ENCODE results near the gene ZBTB20.

The ZBTB20 gene

GRCh38 chr3:114659109-114660061 lies 487.7 kb downstream of the ZBTB20 start:
- no peak for DNase-seq

- DNase-seq = no peak
Observed at GRCh38 chr3:114651555-114651954, 495.5 kb downstream of the ZBTB20 start.

- no peak for DNase-seq
Observed at GRCh38 chr3:114650808-114651207, 496.3 kb downstream of the ZBTB20 start.

GRCh38 chr3:114649331-114649730 lies 497.8 kb downstream of the ZBTB20 start:
- no peak for DNase-seq

- DNase-seq = no peak
Observed at GRCh38 chr3:114646526-114646925, 500.6 kb downstream of the ZBTB20 start.

GRCh38 chr3:114645392-114645791 lies 501.7 kb downstream of the ZBTB20 start:
- no peak for DNase-seq

GRCh38 chr3:114644367-114644766 lies 502.7 kb downstream of the ZBTB20 start:
- no peak for DNase-seq

- no peak for DNase-seq
Observed at GRCh38 chr3:114642951-114643741, 503.9 kb downstream of the ZBTB20 start.

- DNase-seq = no peak
Observed at GRCh38 chr3:114640126-114640525, 507.0 kb downstream of the ZBTB20 start.

GRCh38 chr3:114639171-114639570 lies 507.9 kb downstream of the ZBTB20 start:
- no peak for DNase-seq

- no peak for DNase-seq
Observed at GRCh38 chr3:114635878-114636277, 511.2 kb downstream of the ZBTB20 start.

GRCh38 chr3:114634635-114635034 lies 512.5 kb downstream of the ZBTB20 start:
- DNase-seq = no peak

GRCh38 chr3:114632757-114633424 lies 514.2 kb downstream of the ZBTB20 start:
- DNase-seq = peak; percentile 49

- no peak for DNase-seq
Observed at GRCh38 chr3:114627770-114628169, 519.3 kb downstream of the ZBTB20 start.

GRCh38 chr3:114626751-114627150 lies 520.3 kb downstream of the ZBTB20 start:
- DNase-seq = no peak

- DNase-seq = peak; percentile 8
Observed at GRCh38 chr3:114624571-114625181, 522.4 kb downstream of the ZBTB20 start.

- DNase-seq = no peak
Observed at GRCh38 chr3:114624047-114624445, 523.0 kb downstream of the ZBTB20 start.

- DNase-seq = no peak
Observed at GRCh38 chr3:114623420-114624046, 523.6 kb downstream of the ZBTB20 start.

GRCh38 chr3:114622001-114622400 lies 525.1 kb downstream of the ZBTB20 start:
- no peak for DNase-seq

- no peak for DNase-seq
Observed at GRCh38 chr3:114619771-114620170, 527.3 kb downstream of the ZBTB20 start.

- no peak for DNase-seq
Observed at GRCh38 chr3:114615523-114616085, 531.5 kb downstream of the ZBTB20 start.

All from activated CD4-positive, alpha-beta T cell treated with anti-CD3 and anti-CD28 coated beads for 48 hours (primary cell).